ENCODE results near the gene CFAP77.

CFAP77 gene

DNA sequence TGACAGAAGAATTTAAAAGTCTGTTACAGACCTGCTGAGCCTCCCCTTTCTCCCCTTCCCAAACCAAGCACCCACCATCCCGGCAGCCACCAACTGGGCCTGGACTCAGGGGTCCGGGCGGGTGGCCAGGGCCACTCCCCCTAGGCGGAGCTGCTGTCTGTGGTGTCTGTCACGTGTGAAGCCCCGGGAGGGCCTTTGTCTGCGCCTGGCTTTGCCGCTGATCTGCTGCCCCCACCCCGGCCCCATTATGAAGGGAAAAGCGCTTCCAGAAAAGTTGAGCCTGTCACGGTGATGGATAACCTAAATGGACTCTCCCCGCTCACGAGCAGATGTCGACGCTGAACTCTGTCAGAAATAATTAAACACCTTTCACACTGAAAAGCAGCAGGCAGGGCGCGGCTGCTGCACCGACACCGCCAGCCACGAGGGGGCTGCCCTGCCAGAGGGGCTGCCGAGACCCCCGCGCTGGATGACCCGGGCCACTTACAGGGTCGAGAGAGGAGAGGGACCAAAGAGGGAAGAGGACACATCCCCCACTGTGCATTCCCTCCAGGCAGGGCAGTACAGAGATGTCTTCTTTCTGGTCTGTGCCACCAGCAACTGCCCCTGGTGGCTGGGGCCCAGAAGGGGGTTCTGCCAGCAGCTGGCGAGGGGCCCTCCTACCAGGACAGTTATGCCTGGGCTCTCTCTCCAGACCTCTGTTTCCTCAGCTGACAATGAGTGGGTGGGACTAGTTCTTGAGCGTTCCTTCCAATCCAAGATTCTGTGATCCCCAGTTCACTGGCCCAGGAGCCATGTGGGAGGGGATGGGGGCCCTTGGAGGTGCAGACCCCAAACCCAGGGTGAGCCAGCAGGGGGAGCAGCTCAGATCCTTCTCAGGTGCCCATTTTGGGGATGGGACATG, 136.4 kb downstream of the CFAP77 start (continued):
- TF ChIP-seq, protein P1, sequence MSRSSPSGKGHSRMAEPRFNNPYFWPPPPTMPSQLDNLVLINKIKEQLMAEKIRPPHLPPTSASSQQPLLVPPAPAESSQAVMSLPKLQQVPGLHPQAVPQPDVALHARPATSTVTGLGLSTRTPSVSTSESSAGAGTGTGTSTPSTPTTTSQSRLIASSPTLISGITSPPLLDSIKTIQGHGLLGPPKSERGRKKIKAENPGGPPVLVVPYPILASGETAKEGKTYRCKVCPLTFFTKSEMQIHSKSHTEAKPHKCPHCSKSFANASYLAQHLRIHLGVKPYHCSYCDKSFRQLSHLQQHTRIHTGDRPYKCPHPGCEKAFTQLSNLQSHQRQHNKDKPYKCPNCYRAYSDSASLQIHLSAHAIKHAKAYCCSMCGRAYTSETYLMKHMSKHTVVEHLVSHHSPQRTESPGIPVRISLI (tag by site-specific recombination; IDR thresholded peaks at IDR 0.05): no peak
- no peak for TF ChIP-seq ZNF184 (tag by site-specific recombination; IDR thresholded peaks at IDR 0.05)
- TF ChIP-seq ZNF530 (tag by site-specific recombination; IDR thresholded peaks at IDR 0.05; ENCODE audit: low read depth): no peak
- no peak for TF ChIP-seq ZNF626 (tag by site-specific recombination; IDR thresholded peaks at IDR 0.05)
- TF ChIP-seq, protein P2, sequence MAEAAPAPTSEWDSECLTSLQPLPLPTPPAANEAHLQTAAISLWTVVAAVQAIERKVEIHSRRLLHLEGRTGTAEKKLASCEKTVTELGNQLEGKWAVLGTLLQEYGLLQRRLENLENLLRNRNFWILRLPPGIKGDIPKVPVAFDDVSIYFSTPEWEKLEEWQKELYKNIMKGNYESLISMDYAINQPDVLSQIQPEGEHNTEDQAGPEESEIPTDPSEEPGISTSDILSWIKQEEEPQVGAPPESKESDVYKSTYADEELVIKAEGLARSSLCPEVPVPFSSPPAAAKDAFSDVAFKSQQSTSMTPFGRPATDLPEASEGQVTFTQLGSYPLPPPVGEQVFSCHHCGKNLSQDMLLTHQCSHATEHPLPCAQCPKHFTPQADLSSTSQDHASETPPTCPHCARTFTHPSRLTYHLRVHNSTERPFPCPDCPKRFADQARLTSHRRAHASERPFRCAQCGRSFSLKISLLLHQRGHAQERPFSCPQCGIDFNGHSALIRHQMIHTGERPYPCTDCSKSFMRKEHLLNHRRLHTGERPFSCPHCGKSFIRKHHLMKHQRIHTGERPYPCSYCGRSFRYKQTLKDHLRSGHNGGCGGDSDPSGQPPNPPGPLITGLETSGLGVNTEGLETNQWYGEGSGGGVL (tag by site-specific recombination; IDR thresholded peaks at IDR 0.05): no peak
- no peak for TF ChIP-seq HOXA7 (CRISPR knock-in tag; IDR thresholded peaks at IDR 0.05; ENCODE audit: borderline replicate concordance)
- no peak for TF ChIP-seq ZBTB7A (tag by site-specific recombination; IDR thresholded peaks at IDR 0.05; ENCODE audit: low read depth)
- no peak for TF ChIP-seq ZNF138 (tag by site-specific recombination; IDR thresholded peaks at IDR 0.05; ENCODE audit: borderline replicate concordance)
- TF ChIP-seq ZNF585B (tag by site-specific recombination; IDR thresholded peaks at IDR 0.05): no peak
- TF ChIP-seq ZEB2 (tag by site-specific recombination; IDR thresholded peaks at IDR 0.05): no peak
- TF ChIP-seq ZNF174 (tag by site-specific recombination; IDR thresholded peaks at IDR 0.05): no peak
- no peak for TF ChIP-seq ZNF16 (tag by site-specific recombination; IDR thresholded peaks at IDR 0.05; ENCODE audit: low read depth)
- TF ChIP-seq ZFHX2 (tag by site-specific recombination; conservative IDR thresholded peaks at IDR 0.05): peak; percentile 24
- no peak for TF ChIP-seq ZFP3 (tag by site-specific recombination; IDR thresholded peaks at IDR 0.05; ENCODE audit: low read depth)
- TF ChIP-seq ZNF624 (tag by site-specific recombination; IDR thresholded peaks at IDR 0.05): no peak
- no peak; the same call in 1 of the 2 replicates for TF ChIP-seq OSR2 (tag by site-specific recombination; IDR thresholded peaks at IDR 0.05)
- TF ChIP-seq ZBTB20 (tag by site-specific recombination; IDR thresholded peaks at IDR 0.05): peak; percentile 53; the same call in 1 of the 2 replicates
- TF ChIP-seq GFI1B (tag by site-specific recombination; IDR thresholded peaks at IDR 0.05): no peak
- no peak for TF ChIP-seq ZNF571 (tag by site-specific recombination; IDR thresholded peaks at IDR 0.05)
- no peak for TF ChIP-seq GLI4 (tag by site-specific recombination; IDR thresholded peaks at IDR 0.05)
- TF ChIP-seq, protein P3, sequence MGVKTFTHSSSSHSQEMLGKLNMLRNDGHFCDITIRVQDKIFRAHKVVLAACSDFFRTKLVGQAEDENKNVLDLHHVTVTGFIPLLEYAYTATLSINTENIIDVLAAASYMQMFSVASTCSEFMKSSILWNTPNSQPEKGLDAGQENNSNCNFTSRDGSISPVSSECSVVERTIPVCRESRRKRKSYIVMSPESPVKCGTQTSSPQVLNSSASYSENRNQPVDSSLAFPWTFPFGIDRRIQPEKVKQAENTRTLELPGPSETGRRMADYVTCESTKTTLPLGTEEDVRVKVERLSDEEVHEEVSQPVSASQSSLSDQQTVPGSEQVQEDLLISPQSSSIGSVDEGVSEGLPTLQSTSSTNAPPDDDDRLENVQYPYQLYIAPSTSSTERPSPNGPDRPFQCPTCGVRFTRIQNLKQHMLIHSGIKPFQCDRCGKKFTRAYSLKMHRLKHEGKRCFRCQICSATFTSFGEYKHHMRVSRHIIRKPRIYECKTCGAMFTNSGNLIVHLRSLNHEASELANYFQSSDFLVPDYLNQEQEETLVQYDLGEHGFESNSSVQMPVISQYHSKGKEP (tag by site-specific recombination; IDR thresholded peaks at IDR 0.05): no peak
- TF ChIP-seq, protein P4, sequence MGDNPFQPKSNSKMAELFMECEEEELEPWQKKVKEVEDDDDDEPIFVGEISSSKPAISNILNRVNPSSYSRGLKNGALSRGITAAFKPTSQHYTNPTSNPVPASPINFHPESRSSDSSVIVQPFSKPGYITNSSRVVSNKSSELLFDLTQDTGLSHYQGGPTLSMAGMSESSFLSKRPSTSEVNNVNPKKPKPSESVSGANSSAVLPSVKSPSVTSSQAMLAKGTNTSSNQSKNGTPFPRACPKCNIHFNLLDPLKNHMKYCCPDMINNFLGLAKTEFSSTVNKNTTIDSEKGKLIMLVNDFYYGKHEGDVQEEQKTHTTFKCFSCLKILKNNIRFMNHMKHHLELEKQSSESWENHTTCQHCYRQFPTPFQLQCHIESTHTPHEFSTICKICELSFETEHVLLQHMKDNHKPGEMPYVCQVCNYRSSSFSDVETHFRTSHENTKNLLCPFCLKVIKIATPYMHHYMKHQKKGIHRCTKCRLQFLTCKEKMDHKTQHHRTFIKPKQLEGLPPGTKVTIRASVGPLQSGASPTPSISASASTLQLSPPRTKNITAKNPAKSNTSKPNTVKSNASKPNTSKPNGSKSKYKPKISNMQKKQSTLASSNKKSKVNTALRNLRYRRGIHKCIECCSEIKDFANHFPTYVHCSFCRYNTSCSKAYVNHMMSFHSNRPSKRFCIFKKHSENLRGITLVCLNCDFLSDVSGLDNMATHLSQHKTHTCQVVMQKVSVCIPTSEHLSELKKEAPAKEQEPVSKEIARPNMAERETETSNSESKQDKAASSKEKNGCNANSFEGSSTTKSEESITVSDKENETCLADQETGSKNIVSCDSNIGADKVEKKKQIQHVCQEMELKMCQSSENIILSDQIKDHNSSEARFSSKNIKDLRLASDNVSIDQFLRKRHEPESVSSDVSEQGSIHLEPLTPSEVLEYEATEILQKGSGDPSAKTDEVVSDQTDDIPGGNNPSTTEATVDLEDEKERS (tag by site-specific recombination; IDR thresholded peaks at IDR 0.05): no peak
- no peak for TF ChIP-seq HOXC10 (CRISPR knock-in tag; IDR thresholded peaks at IDR 0.05)
- TF ChIP-seq, protein P5, sequence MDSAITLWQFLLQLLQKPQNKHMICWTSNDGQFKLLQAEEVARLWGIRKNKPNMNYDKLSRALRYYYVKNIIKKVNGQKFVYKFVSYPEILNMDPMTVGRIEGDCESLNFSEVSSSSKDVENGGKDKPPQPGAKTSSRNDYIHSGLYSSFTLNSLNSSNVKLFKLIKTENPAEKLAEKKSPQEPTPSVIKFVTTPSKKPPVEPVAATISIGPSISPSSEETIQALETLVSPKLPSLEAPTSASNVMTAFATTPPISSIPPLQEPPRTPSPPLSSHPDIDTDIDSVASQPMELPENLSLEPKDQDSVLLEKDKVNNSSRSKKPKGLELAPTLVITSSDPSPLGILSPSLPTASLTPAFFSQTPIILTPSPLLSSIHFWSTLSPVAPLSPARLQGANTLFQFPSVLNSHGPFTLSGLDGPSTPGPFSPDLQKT (IDR thresholded peaks at IDR 0.05; ENCODE audit: borderline replicate concordance, low read depth, low read length): no peak
- TF ChIP-seq ZBTB1 (tag by site-specific recombination; IDR thresholded peaks at IDR 0.05): no peak
- TF ChIP-seq, protein P6, sequence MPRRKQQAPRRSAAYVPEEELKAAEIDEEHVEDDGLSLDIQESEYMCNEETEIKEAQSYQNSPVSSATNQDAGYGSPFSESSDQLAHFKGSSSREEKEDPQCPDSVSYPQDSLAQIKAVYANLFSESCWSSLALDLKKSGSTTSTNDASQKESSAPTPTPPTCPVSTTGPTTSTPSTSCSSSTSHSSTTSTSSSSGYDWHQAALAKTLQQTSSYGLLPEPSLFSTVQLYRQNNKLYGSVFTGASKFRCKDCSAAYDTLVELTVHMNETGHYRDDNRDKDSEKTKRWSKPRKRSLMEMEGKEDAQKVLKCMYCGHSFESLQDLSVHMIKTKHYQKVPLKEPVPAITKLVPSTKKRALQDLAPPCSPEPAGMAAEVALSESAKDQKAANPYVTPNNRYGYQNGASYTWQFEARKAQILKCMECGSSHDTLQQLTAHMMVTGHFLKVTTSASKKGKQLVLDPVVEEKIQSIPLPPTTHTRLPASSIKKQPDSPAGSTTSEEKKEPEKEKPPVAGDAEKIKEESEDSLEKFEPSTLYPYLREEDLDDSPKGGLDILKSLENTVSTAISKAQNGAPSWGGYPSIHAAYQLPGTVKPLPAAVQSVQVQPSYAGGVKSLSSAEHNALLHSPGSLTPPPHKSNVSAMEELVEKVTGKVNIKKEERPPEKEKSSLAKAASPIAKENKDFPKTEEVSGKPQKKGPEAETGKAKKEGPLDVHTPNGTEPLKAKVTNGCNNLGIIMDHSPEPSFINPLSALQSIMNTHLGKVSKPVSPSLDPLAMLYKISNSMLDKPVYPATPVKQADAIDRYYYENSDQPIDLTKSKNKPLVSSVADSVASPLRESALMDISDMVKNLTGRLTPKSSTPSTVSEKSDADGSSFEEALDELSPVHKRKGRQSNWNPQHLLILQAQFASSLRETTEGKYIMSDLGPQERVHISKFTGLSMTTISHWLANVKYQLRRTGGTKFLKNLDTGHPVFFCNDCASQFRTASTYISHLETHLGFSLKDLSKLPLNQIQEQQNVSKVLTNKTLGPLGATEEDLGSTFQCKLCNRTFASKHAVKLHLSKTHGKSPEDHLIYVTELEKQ (tag by site-specific recombination; IDR thresholded peaks at IDR 0.05; ENCODE audit: borderline replicate concordance): 0 out of 2 replicates have a peak, but pooled peaks have one; percentile 42
- no peak for TF ChIP-seq MYNN (tag by site-specific recombination; IDR thresholded peaks at IDR 0.05; ENCODE audit: borderline replicate concordance)
